ENCODE measurements around the gene ABITRAM.
A peak's percentile ranks its signal among the peaks of the same experiment; 100 is the strongest.
"Not testable (repeated sequence)": the region's sequence is repeated elsewhere in the genome, so short reads cannot be mapped to it uniquely, and the experiment has no call there.

The ABITRAM gene

GRCh38 chr9:108886594-108887271 lies 47.5 kb upstream of the ABITRAM start:
- H3K9me3 ChIP-seq (ENCODE audit: control insufficient read depth, insufficient read depth, low read depth, low read length); POLR2A ChIA-PET; H3K27ac ChIP-seq (ENCODE audit: extremely low read depth, low read depth, low read length); H3K4me3 ChIP-seq (ENCODE audit: low read depth, low read length); H3K4me1 ChIP-seq (ENCODE audit: control insufficient read depth, insufficient read depth, low read length): not testable (repeated sequence)
- CTCF ChIA-PET = interaction anchor here (0.6 to 1.0 kb wide), 2 partner anchors 13 to 1585 kb away, joined by 3 to 4 read pairs; no protein-coding TSS in a partner anchor
- TF ChIP-seq SCRT1 (tag by site-specific recombination; IDR thresholded peaks at IDR 0.05; ENCODE audit: borderline replicate concordance) = peak; percentile 42; the same call in 1 of the 2 replicates
- TF ChIP-seq SCRT2 (tag by site-specific recombination; IDR thresholded peaks at IDR 0.05) = peak; percentile 56; the same call in 1 of the 2 replicates
- H3K36me3 ChIP-seq (ENCODE audit: control insufficient read depth in 2 of 2, insufficient read depth in 1 of 2, low read length in 2 of 2) = peaks cover 12 to 59% of the 10 kb centered on the region in 2 experiments

GRCh38 chr9:108889649-108890067 lies 44.5 kb upstream of the ABITRAM start:
- Histone ChIP-seq H3K4me1 (ENCODE audit: control insufficient read depth, insufficient read depth, low read length) (0 out of 2 replicates have a peak, but pooled peaks cover 2% of the 10 kb centered on the region), H3K9me3 (ENCODE audit: control insufficient read depth, insufficient read depth, low read depth, low read length) (no peaks in the 10 kb centered on the region), H3K27ac (ENCODE audit: extremely low read depth, low read depth, low read length) (no peak overlapping the region), H3K36me3 (ENCODE audit: control insufficient read depth in 2 of 2, insufficient read depth in 1 of 2, low read length in 2 of 2) (peaks cover 3 to 73% of the 10 kb centered on the region in 2 experiments; a peak in 2 of 3 replicates), H3K4me3 (ENCODE audit: low read depth, low read length) (no peak overlapping the region)
- ChIA-PET CTCF (interaction anchor here (0.6 to 1.2 kb wide), 3 partner anchors 456 to 992 kb away, joined by 3 to 6 read pairs (median 3); no protein-coding TSS in a partner anchor), POLR2A (no interaction called here)
- TF ChIP-seq ZSCAN30 (tag by site-specific recombination; IDR thresholded peaks at IDR 0.05) (no peak), ZNF266 (tag by site-specific recombination; IDR thresholded peaks at IDR 0.05; ENCODE audit: low read depth) (no peak), RBAK (tag by site-specific recombination; IDR thresholded peaks at IDR 0.05) (no peak), ZNF654 (tag by site-specific recombination; IDR thresholded peaks at IDR 0.05; ENCODE audit: low read depth) (peak; percentile 60), ZNF366 (tag by site-specific recombination; conservative IDR thresholded peaks at IDR 0.05) (no peak), PATZ1 (tag by site-specific recombination; IDR thresholded peaks at IDR 0.05) (no peak), ZNF184 (tag by site-specific recombination; IDR thresholded peaks at IDR 0.05) (no peak)

GRCh38 chr9:108894225-108894997 lies 39.8 kb upstream of the ABITRAM start:
- no peak overlapping the region for H3K4me3 ChIP-seq (ENCODE audit: low read depth, low read length)
- H3K9me3 ChIP-seq (ENCODE audit: control insufficient read depth, insufficient read depth, low read depth, low read length) = no peaks in the 10 kb centered on the region
- no peak for TF ChIP-seq ZNF23 (tag by site-specific recombination; IDR thresholded peaks at IDR 0.05; ENCODE audit: borderline replicate concordance)
- no peak for TF ChIP-seq ATF2 (tag by site-specific recombination; IDR thresholded peaks at IDR 0.05; ENCODE audit: low read depth)
- no peak for TF ChIP-seq KLF1 (tag by site-specific recombination; IDR thresholded peaks at IDR 0.05)
- no peak for TF ChIP-seq EGR2 (tag by site-specific recombination; IDR thresholded peaks at IDR 0.05; ENCODE audit: low read depth)
- TF ChIP-seq ZBTB48 (tag by site-specific recombination; IDR thresholded peaks at IDR 0.05) = no peak
- TF ChIP-seq HOXA7 (CRISPR knock-in tag; IDR thresholded peaks at IDR 0.05; ENCODE audit: borderline replicate concordance) = no peak
- TF ChIP-seq GLI4 (tag by site-specific recombination; IDR thresholded peaks at IDR 0.05) = no peak
- TF ChIP-seq ZBTB17 (tag by site-specific recombination; IDR thresholded peaks at IDR 0.05) = no peak
- TF ChIP-seq ZNF184 (tag by site-specific recombination; IDR thresholded peaks at IDR 0.05) = no peak
- no peak for TF ChIP-seq ZNF398 (tag by site-specific recombination; IDR thresholded peaks at IDR 0.05)
- no peak for TF ChIP-seq ZNF837 (tag by site-specific recombination; IDR thresholded peaks at IDR 0.05)
- TF ChIP-seq ZNF704 (tag by site-specific recombination; IDR thresholded peaks at IDR 0.05) = no peak
- TF ChIP-seq ZNF521 (tag by site-specific recombination; IDR thresholded peaks at IDR 0.05) = no peak
- TF ChIP-seq ZNF514 (tag by site-specific recombination; IDR thresholded peaks at IDR 0.05) = no peak
- TF ChIP-seq ZNF658 (tag by site-specific recombination; IDR thresholded peaks at IDR 0.05) = no peak
- POLR2A ChIA-PET = no interaction called here
- CTCF ChIA-PET = no interaction called here
- no peak overlapping the region for H3K27ac ChIP-seq (ENCODE audit: extremely low read depth, low read depth, low read length)
- H3K36me3 ChIP-seq (ENCODE audit: control insufficient read depth in 2 of 2, insufficient read depth in 1 of 2, low read length in 2 of 2) = peaks cover 16 to 98% of the 10 kb centered on the region in 2 experiments
- no peaks in the 10 kb centered on the region for H3K4me1 ChIP-seq (ENCODE audit: control insufficient read depth, insufficient read depth, low read length)

All from HEK293 (cell line).